Right atrium auricular region (tissue), 2 donors: ENCODE measurements around the gene FRAS1. TPM values are rescaled to one million over a fixed set of nuclear protein-coding genes. Genes with fewer than 3 reads are reported as not detected.
"Not testable (repeated sequence)": the region's sequence is repeated elsewhere in the genome, so short reads cannot be mapped to it uniquely, and the experiment has no call there.

Experiments used
- DNase-seq: peaks from one replicate; pipeline ENCODE4 v3.0.0-alpha.2; 2019; ENCODE audit warnings: low spot score
- H3K27ac ChIP-seq, 2 donors: fragments of 200-600 bp; sonication (generic); 1 replicate in 1 of 2; 2 replicates in 1 of 2; pipeline ENCODE4 v1.5.1; 2016 to 2019
- H3K27me3 ChIP-seq, 2 donors: fragments of 200-600 bp; sonication (generic); one replicate each; pipeline versions ENCODE4 v1.5.1 to v1.6.0; 2017 to 2019
- H3K36me3 ChIP-seq: fragments of 200-600 bp; sonication (generic); one replicate; pipeline ENCODE4 v1.5.1; 2016
- H3K4me1 ChIP-seq, 2 donors: fragments of 200-600 bp; sonication (generic); one replicate each; pipeline versions ENCODE4 v1.5.1 to v1.6.0; 2017 to 2019
- H3K4me3 ChIP-seq, 2 donors: fragments of 200-600 bp; sonication (generic); 1 replicate in 1 of 2; 2 replicates in 1 of 2; pipeline ENCODE4 v1.5.1; 2017 to 2019; ENCODE audit warnings: mild to moderate bottlenecking in 1 of 2, moderate library complexity in 1 of 2
- H3K9me3 ChIP-seq, 2 donors: fragments of 200-600 bp; sonication (generic); one replicate each; pipeline ENCODE4 v1.5.1; 2019
- CTCF ChIP-seq, 2 donors: fragments of 200-600 bp; sonication (generic); IDR thresholded peaks; one replicate each; pipeline ENCODE4 v1.5.1; 2019; ENCODE audit warnings: antibody characterized with exemption in 2 of 2
- total RNA-seq, 2 donors: library from RNA; depleted of rRNA; stranded (reverse); fragments of >200 nt; gene quantifications; one replicate each; pipeline ENCODE4 v1.1.0, GENCODE V29; 2016

Gene FRAS1
- total RNA-seq, 2 donors from 2014 or later, result 5.8 to 12.9 TPM

DNA sequence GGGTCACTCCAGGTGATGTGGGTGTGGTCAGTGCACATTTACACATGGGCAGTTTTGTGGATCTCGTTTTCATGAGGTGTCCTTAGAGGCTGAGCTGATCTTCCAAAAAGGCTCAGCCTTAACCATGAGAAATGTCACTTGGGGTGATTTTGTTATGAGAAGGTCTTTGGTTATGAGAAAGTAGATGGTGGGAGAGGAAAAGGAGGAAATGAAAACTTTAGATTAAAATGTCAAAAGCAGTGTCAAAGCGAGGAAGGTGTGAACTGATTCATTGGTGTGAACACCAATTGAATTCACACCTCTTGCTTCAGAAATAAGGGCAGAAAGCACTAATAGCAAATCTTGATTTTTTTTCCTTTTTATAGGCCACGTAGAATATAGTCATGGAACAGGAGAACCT, 394.3 kb downstream of the FRAS1 start:
- no peak for DNase-seq
- no peak for TF ChIP-seq CTCF (IDR thresholded peaks at IDR 0.05)
- no peak overlapping the region for H3K4me3 ChIP-seq
- no peaks in the 10 kb centered on the region for H3K9me3 ChIP-seq
- no peaks in the 10 kb centered on the region for H3K27me3 ChIP-seq
- no peaks in the 10 kb centered on the region for H3K36me3 ChIP-seq
- no peaks in the 10 kb centered on the region for H3K4me1 ChIP-seq
- H3K27ac ChIP-seq, result no peak overlapping the region

- Histone ChIP-seq H3K4me3 (no peak overlapping the region), H3K27me3 (no peaks in the 10 kb centered on the region), H3K4me1 (no peaks in the 10 kb centered on the region), H3K36me3 (no peaks in the 10 kb centered on the region), H3K27ac (no peak overlapping the region), H3K9me3 (no peaks in the 10 kb centered on the region)
- DNase-seq, result no peak
- no peak for TF ChIP-seq CTCF (IDR thresholded peaks at IDR 0.05)
These were observed 396.9 kb downstream of the FRAS1 start for GRCh38 chr4:78454016-78454415.

DNA sequence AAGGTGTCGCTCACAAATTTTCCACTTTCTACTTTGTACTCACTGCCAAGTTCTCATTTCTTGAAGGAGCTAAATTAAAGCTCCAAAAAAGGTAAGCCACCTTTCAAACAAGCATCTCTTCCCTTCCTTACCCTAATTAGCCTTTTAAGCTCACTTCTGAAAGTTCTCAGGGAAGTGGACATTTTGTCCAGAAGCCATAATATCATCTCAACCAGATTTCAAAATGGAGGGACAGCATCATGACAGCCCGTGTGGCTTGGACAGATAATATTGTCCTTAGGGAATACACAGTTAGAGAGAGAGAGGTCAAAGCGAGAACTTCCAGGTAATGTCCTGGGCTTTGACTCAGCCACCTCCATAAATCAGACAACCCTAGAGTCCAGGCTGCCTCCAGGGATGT, 400.6 kb downstream of the FRAS1 start:
- H3K4me3 ChIP-seq, result no peak overlapping the region
- no peak for TF ChIP-seq CTCF (IDR thresholded peaks at IDR 0.05)
- no peaks in the 10 kb centered on the region for H3K4me1 ChIP-seq
- no peaks in the 10 kb centered on the region for H3K36me3 ChIP-seq
- no peak for DNase-seq
- H3K9me3 ChIP-seq, result no peaks in the 10 kb centered on the region
- H3K27me3 ChIP-seq, result no peaks in the 10 kb centered on the region
- H3K27ac ChIP-seq, result no peak overlapping the region

DNA sequence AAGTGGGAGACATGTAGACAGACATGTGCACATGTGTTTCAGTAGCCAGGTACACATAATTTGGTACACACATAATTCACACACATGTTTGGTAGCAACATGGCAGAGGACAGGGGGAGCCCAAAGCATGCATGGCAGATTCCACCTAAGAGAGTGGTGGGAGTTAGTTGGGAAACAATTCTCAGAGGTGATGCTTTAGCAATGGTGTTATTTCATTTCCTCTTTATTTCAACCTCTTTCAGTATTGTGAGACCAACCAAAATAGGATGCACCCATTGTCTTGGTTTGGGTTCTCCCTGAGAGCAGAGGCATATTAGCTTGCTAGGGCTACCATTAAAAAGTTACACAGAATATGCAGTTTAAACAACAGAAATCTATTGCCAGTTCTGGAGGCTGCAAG, 402.2 kb downstream of the FRAS1 start:
- Histone ChIP-seq H3K4me3 (no peak overlapping the region), H3K4me1 (no peaks in the 10 kb centered on the region), H3K36me3 (no peaks in the 10 kb centered on the region), H3K27me3 (no peaks in the 10 kb centered on the region), H3K27ac (no peak overlapping the region), H3K9me3 (no peaks in the 10 kb centered on the region)
- no peak for TF ChIP-seq CTCF (IDR thresholded peaks at IDR 0.05)
- no peak for DNase-seq

DNA sequence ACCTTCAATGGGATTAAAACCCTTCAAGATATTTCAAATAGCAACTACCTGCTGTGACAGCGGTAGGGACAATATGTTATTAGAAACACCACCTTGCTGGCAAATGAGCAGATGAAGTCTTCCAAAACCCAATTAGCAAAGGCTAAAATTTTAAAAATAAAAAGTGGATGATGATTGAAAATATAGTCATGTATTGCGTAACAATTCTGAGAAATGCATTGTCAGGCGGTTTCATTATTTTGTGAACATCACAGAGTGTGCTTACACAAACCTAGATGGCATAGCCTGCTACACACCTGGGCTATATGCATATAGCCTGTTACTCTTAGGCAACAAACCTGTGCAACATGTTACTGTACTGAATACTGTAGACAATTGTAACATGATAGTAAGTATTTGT, 403.2 kb downstream of the FRAS1 start:
- TF ChIP-seq CTCF (IDR thresholded peaks at IDR 0.05), result no peak
- no peaks in the 10 kb centered on the region for H3K4me1 ChIP-seq
- no peak for DNase-seq
- H3K27ac ChIP-seq, result no peak overlapping the region
- no peaks in the 10 kb centered on the region for H3K9me3 ChIP-seq
- no peaks in the 10 kb centered on the region for H3K27me3 ChIP-seq
- H3K4me3 ChIP-seq, result no peak overlapping the region
- H3K36me3 ChIP-seq, result no peaks in the 10 kb centered on the region

DNA sequence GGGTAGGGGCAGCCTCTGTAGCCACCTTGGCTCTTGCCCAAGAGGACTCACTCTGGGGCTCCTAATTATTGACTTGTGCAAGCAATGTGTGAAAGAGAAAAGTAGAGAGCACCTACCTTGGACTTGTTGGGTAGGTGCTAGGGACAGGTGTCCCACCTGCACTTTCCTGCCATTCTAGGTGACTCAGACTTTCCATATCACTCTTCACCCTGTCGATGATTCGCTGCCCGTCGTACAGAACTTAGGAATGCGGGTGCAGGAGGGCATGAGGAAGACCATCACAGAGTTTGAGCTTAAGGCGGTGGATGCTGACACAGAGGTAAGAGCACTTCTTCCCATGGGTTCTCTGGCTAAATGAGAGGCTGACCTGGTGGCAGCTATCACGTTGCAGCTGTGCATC, 407.1 kb downstream of the FRAS1 start:
- no peaks in the 10 kb centered on the region for H3K27me3 ChIP-seq

DNA sequence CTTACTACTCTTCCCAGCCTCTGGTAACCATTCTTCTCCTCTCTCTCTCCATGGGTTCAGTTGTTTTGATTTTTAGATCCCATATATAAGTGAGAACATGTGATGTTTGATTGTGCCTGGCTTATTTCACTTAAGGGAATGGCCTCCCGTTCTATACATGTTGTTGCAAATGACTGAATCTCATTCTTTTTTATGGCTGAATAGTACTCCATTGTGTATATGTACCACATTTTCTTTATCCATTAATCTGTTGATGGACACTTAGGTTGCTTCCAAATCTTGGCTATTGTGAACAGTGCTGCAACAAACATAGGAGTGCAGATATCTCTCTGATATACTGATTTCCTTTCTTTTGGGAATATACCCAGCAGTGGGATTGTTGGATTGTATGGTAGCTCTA, 410.1 kb downstream of the FRAS1 start:
- not testable (repeated sequence) for DNase-seq, H3K4me1 ChIP-seq, H3K27me3 ChIP-seq, H3K4me3 ChIP-seq, H3K27ac ChIP-seq, H3K36me3 ChIP-seq, H3K9me3 ChIP-seq

More for the DNA sequence above, 407.1 kb downstream of the FRAS1 start:
- Histone ChIP-seq H3K4me1 (no peaks in the 10 kb centered on the region), H3K27ac (no peak overlapping the region), H3K9me3 (no peaks in the 10 kb centered on the region), H3K4me3 (no peak overlapping the region), H3K36me3 (no peaks in the 10 kb centered on the region)
- TF ChIP-seq CTCF (IDR thresholded peaks at IDR 0.05), result no peak
- DNase-seq, result no peak
